Thyroid gland (tissue), 4 donors: ENCODE results near the gene RWDD1. TPM values are rescaled to one million over a fixed set of nuclear protein-coding genes. Genes with fewer than 3 reads are reported as not detected.

ENCODE experiments used
- DNase-seq, 2 donors: peaks; one replicate each; pipeline ENCODE4 v3.0.0-alpha.2; 2019
- H3K27ac ChIP-seq, 3 donors: fragments of 200-600 bp; sonication (generic); 1 replicate in 2 of 3; 2 replicates in 1 of 3; pipeline ENCODE4 v1.5.1; 2016 to 2019; ENCODE audit warnings: mild to moderate bottlenecking in 1 of 3, moderate library complexity in 1 of 3
- H3K27me3 ChIP-seq: fragments of 200-600 bp; sonication (generic); one replicate; pipeline ENCODE4 v1.5.1; 2019
- H3K36me3 ChIP-seq, 2 donors: fragments of 200-600 bp; sonication (generic); one replicate each; pipeline ENCODE4 v1.5.1; 2016 to 2019
- H3K4me1 ChIP-seq, 2 donors: fragments of 200-600 bp; sonication (generic); one replicate each; pipeline ENCODE4 v1.5.1; 2017 to 2019
- H3K4me3 ChIP-seq, 3 donors: fragments of 200-600 bp; sonication (generic); replicated peaks in 1 of 3; 1 replicate in 2 of 3; 2 replicates in 1 of 3; pipeline ENCODE4 v1.5.1; 2016; ENCODE audit warnings: mild to moderate bottlenecking in 1 of 3
- H3K9me3 ChIP-seq: fragments of 200-600 bp; sonication (generic); one replicate; pipeline ENCODE4 v1.5.1; 2017
- CTCF ChIP-seq, 6 experiments: fragments of 200-600 bp in 3 of 6; fragments of 450-650 bp in 3 of 6; sonication (generic) in 3 of 6; IDR thresholded peaks; one replicate each; pipeline ENCODE4 v1.5.1; 2016 to 2019; ENCODE audit warnings: antibody characterized with exemption in 6 of 6, mild to moderate bottlenecking in 2 of 6, inconsistent platforms in 1 of 6, moderate library complexity in 1 of 6
- POLR2A ChIP-seq, 2 donors: fragments of 450-650 bp; IDR thresholded peaks; one replicate each; pipeline ENCODE4 v1.6.1; 2017; ENCODE audit warnings: antibody characterized with exemption in 2 of 2, mild to moderate bottlenecking in 2 of 2, moderate library complexity in 1 of 2
- WGBS, 2 donors: methylation state at CpG; one replicate each; pipeline ENCODE4 v1.1.5; 2017; 5-methylcytosine and 5-hydroxymethylcytosine counted together
- intact Hi-C: fragments of 100-400 bp; cut with DNase I; formaldehyde crosslinking; loops from one replicate; pipeline ENCODE4 v1.15.1; 2023
- total RNA-seq, 4 donors: library from RNA; depleted of rRNA; stranded (reverse); fragments of >200 nt; gene quantifications; one replicate each; pipeline ENCODE4 v1.2.3, GENCODE V29; 2016

RWDD1 gene
- total RNA-seq, 4 donors from 2014 or later: 42.0 to 71.2 (median 48.5) TPM

DNA sequence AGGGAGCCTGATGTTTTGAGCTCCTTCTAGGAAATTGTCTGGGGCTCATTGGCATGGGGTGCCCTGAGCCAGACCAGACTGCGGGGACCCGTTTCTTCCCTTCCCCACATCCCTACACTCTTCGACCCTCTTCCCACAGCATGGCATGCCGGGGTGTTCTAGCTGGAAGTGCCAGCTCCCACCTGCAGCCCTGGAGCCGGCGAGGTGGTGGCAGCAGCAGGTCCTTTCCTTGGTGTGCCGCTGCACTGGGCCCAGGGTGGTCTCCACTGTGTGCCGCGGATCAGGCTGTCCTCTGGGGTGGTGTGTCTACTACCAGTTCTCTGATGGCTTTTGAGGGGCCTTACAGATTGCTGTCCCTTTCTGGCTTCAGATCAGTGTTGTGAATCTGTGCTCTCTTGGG is 7.5 kb upstream of the RWDD1 start:
- DNase-seq: no peak
- no peak for TF ChIP-seq CTCF (IDR thresholded peaks at IDR 0.05)
- no peak for TF ChIP-seq POLR2A (IDR thresholded peaks at IDR 0.05)
- intact Hi-C loops: loop anchor here (5.0 to 10.0 kb wide), 2 partner anchors 122 to 279 kb away; no protein-coding TSS in a partner anchor

DNA sequence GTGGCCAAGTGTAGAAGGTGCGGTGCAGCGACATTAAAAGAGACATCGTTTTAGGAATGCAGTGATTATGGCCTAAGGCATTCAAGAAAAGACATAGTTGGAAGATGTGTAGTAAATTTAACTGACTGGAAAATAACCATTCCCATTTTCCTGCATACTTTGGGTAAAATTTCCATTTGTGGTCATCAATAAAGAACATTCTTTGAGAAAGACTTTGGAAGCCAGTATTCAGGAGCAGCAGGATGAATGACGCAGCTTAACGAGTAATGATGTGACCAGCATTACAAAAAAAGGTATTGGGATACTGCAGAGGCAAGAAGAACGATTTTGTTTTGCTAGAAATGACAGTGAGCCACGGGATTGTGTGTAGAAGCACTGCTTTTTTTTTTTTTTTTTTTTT is 7.0 kb upstream of the RWDD1 start:
- no peak overlapping the region for H3K27ac ChIP-seq
- H3K9me3 ChIP-seq: no peaks in the 10 kb centered on the region
- no peak for DNase-seq
- WGBS, 2 donors: 84 to 87% methylated on average over 7 of the region's 7 CpGs
- H3K36me3 ChIP-seq: no peaks in the 10 kb centered on the region
- no peaks in the 10 kb centered on the region for H3K4me1 ChIP-seq
- intact Hi-C loops: loop anchor here (5.0 to 10.0 kb wide), 2 partner anchors 122 to 280 kb away; no protein-coding TSS in a partner anchor
- no peaks in the 10 kb centered on the region for H3K27me3 ChIP-seq
- no peak overlapping the region for H3K4me3 ChIP-seq
- TF ChIP-seq CTCF (IDR thresholded peaks at IDR 0.05): no peak
- TF ChIP-seq POLR2A (IDR thresholded peaks at IDR 0.05): no peak

More for the DNA sequence above, 7.5 kb upstream of the RWDD1 start:
- no peaks in the 10 kb centered on the region for H3K4me1 ChIP-seq
- no peaks in the 10 kb centered on the region for H3K36me3 ChIP-seq
- H3K4me3 ChIP-seq: no peak overlapping the region
- no peaks in the 10 kb centered on the region for H3K27me3 ChIP-seq
- WGBS, 2 donors: 93 to 95% methylated on average over 9 of the region's 9 CpGs
- H3K9me3 ChIP-seq: no peaks in the 10 kb centered on the region
- H3K27ac ChIP-seq: no peak overlapping the region

- intact Hi-C loops: loop anchor here (5.0 to 10.0 kb wide), 2 partner anchors 123 to 280 kb away; no protein-coding TSS in a partner anchor
- peak; percentile 27 to 31 for DNase-seq
- no peak overlapping the region for H3K27ac ChIP-seq
These were observed 6.1 kb upstream of the RWDD1 start for GRCh38 chr6:116564921-116565872.

GRCh38 chr6:116568111-116568510 is 3.2 kb upstream of the RWDD1 start:
- H3K4me1 ChIP-seq: peaks cover 14 to 17% of the 10 kb centered on the region in 2 donors
- no peak overlapping the region for H3K27ac ChIP-seq
- no peak for DNase-seq
- no peaks in the 10 kb centered on the region for H3K9me3 ChIP-seq
- TF ChIP-seq POLR2A (IDR thresholded peaks at IDR 0.05) (no peak), CTCF (IDR thresholded peaks at IDR 0.05) (no peak)
- intact Hi-C loops: loop anchor here (10.0 kb wide), 1 partner anchor 283 kb away; no protein-coding TSS in a partner anchor
- H3K27me3 ChIP-seq: no peaks in the 10 kb centered on the region
- H3K36me3 ChIP-seq: no peaks in the 10 kb centered on the region
- no peak overlapping the region for H3K4me3 ChIP-seq

More at GRCh38 chr6:116564921-116565872, 6.1 kb upstream of the RWDD1 start:
- no peaks in the 10 kb centered on the region for H3K9me3 ChIP-seq
- WGBS, 2 donors: 46 to 68% methylated on average over 24 to 33 of the region's 42 CpGs
- no peaks in the 10 kb centered on the region for H3K36me3 ChIP-seq
- peaks cover 3 to 4% of the 10 kb centered on the region in 2 donors for H3K4me1 ChIP-seq
- no peaks in the 10 kb centered on the region for H3K27me3 ChIP-seq
- peak overlapping the region in 1 of 3 donors; percentile 7 for H3K4me3 ChIP-seq
- no peak for TF ChIP-seq CTCF (IDR thresholded peaks at IDR 0.05)
- TF ChIP-seq POLR2A (IDR thresholded peaks at IDR 0.05): no peak
